Fibroblast of skin of left quadriceps (primary cell): Measurements from ENCODE around the gene STARD3NL.
"Not testable (repeated sequence)": the region's sequence is repeated elsewhere in the genome, so short reads cannot be mapped to it uniquely, and the experiment has no call there.

Experiments used
- DNase-seq, 2 experiments: peaks; one replicate each; pipeline ENCODE4 v3.0.0-alpha.2; 2013; ENCODE audit warnings: low read depth in 2 of 2

Gene STARD3NL, protein sequence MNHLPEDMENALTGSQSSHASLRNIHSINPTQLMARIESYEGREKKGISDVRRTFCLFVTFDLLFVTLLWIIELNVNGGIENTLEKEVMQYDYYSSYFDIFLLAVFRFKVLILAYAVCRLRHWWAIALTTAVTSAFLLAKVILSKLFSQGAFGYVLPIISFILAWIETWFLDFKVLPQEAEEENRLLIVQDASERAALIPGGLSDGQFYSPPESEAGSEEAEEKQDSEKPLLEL

DNA sequence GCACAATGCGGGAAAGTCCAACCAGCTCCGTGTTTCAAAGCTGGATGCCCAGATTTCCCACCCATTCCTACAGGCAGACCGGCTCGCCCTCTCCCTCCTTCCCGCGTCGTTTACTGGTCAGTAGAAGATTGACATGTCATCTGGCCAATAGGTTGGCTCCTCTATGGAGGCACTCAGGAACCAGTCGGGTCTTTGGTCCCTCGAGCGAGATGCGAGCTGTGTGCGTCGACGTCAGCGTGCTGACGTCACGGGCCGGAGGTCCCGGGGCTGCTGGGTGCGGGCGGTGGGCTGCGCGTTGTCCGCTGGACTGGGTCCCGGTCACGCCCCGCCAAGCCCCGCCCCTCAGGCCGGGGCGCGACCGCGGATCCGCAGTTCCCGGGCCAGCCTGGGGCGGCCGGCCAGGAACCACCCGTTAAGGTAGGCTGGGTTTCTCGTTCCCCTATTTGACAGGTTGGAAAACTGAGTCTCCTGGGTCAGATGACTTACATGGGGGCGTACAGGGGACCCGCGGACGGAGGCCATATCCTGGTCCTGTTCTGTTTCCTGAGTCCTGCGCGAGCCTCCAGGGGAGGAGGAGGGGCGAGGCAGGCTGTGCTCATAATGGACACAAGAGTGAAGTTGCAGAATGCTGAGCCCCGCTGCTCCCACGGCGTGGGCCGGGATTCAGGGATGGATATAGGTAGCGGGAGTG is at the start of gene STARD3NL:
Gene STARD3NL, plus strand, starts transcription at position 242 of the 691 bp plus-strand sequence. CDS start 29,260 bp downstream, outside the sequence.
- DNase-seq: peak; percentile 100

DNA sequence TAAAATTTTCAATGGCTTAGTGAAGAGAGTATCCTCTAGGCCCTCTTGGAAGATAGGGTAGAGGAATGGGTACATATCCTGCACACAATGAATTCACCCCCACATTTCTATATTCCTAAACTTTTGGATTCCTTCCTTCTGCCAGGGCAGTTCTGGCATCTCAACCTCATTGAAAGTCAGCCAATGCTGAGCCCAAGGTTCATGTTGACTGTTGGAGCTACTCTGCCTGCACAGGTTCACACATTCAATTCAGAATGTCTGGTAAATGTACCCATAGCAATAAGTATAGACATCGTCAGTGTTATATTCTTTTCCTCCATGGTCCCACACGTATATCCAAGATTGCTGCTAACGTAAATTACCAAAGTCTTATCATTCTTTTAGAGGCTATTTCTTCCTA is 48.9 kb upstream of the STARD3NL start:
- no peak for DNase-seq

DNA sequence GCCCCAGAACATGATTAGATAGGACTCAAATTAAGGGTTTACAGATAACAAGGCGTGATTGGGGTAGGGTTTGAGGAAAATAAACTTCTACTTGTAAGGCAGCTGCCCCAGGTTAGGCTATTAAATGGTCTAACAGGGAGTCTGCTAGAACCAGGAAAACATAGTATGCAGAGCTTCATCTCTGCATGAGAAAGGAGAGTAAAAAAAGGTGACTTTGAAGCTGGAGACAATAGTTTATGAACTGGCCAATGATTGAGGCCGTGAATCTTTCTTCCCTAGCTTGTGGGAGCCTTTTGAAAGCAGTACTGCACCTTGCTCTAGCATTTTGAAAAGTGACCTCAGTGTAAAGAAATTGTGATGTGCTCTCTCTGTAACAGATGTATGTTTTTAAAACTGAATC is 48.5 kb upstream of the STARD3NL start:
- DNase-seq: no peak

DNA sequence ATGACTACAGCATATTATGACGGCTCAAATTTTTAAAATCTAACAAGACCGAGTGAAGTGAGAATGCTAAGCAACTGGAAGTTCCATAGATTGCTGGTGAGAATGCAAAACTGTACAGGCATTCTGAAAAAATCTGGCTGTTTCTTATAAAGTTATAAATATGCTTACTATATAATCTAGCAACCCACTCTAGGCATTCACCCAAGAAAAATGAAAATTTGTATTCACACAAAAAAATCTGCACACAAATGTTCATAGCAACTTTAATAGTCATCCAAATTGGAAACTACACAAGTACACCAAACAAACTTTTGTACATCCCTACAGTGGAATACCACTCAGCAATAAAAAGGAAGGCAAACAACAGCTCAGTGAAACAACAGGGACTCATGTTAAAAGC is 39.9 kb upstream of the STARD3NL start:
- no peak for DNase-seq

DNA sequence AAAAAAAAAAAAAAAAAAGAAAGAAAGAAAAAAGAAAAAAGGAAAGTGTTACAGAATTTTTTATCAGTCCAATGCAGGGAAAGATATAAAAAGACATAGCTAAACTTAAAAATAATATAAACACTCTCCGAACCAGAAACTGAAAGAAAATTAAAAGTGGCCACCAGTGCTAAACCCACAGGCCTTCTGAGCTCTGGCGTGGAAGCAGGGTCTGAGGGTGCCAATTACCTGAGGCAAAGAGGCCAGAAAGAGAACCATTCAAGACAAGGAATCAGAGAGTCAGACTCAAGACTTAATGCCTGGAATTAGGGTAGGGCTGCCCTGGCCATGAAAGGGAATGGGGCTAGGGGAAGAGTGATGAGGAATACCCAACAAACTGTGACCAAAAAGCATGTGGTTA is 36.9 kb upstream of the STARD3NL start:
- DNase-seq: no peak

DNA sequence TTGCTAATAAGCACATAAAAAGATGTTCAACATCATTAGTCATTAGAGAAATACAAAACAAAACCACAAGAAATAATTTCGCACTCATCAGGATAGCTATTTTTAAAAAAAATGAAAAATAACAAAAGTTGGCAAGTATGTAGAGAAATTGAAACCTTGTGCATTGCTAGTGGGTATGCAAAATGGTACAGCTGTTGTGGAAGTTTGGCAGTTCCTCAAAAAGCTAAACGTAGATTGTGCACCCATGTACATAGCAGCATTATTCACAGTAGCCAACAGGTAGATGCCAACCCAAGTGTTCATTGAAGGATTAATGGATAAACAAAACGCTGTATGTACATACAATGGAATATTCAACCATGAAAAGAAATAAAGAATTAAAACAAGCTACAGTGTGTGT is 35.3 kb upstream of the STARD3NL start:
- no peak for DNase-seq

DNA sequence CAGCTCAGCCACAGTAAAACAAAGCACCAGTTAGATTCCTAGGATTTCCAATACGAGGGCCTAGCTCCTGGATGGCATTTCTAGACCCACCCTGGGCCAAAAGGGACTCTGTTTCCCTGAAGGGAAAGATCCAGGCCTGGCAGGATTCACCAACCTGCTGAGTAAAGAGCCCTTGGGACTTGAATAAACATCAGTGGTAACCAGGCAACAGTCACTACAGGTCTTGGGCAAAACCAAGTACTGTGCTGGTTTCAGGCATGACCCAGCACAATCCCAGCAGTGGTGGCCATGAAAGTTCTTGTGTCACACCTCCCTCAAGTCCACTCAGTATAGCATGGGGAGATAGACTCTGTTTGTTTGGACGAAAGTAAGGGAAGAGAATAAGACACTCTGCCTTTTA is 31.0 kb upstream of the STARD3NL start:
- no peak for DNase-seq

DNA sequence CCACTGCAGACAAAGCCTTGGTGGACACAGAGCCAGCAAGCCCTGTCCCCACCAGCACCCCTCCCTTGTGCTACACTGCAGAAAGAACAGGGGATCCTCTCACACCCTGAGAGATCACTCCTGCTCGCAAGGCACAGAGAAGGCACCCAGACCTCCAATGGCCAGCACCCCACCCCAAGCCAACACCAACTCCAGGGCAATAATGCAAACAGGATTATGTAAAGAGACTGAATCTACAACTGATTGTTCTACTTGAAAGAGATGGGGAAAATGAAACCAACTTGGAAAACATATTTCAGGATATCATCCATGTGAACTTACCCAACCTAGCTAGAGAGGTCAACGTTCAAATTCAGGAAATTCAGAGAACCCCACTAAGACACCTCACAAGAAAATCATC is 26.5 kb upstream of the STARD3NL start:
- no peak for DNase-seq

DNA sequence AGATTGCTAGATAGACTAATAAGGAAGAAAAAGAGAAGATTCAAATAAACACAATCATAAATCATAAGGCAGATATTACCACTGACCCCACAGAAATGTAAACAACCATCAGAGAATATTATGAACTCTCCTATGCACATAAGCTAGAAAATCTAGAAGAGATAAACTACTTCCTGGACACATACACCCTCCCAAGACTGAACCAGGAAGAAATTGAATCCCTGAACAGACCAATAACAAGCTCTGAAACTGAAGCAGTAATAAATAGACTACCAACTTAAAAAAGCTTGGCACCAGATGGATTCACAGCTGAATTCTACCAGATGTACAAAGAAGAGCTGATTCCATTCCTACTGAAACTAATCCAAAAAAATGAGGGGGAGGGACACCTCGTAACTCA is 24.5 kb upstream of the STARD3NL start:
- no peak for DNase-seq

DNA sequence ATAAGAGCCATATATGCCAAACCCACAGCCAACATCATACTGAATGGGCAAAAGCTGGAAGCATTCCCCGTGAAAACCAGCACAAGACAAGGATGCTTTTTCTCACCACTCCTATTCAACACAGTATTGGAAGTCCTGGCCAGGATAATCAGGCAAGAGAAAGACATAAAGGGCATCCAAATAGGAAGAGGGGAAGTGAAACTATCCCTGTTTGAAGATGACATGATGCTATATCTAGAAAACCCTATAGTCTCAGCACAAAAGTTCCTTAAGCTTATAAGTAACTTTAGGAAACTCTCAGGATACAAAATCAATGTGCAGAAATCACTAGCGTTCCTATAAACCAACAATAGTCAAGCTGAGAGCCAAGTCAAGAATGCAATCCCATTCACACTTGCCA is 23.8 kb upstream of the STARD3NL start:
- no peak for DNase-seq

DNA sequence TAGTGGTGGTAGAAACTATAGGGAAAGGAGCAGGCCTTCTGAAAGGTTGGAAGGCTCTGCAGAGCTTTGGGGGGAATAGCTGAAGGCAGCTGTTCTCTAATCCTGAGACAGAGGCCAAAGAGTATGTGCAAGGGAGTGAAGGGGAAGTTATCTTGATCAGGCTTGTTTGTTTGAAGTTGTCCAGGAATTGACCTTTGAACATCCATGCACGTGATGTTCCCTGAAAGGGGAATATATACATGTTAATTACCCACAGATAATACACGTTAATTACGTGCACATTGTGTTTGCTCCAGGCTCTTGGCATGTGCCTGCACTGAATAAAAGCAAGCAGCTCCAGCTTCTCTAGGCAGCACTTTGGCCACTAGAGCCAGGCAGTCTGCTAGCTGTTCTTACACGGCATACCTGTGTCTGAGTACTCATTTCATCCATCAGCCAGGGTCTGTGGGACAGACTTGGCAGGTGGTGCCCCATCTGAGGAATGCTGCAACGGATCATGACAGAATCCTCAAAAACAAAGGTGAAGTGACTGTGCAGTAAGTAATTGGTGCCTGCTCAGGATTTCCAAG is 18.0 kb upstream of the STARD3NL start:
- DNase-seq: no peak

DNA sequence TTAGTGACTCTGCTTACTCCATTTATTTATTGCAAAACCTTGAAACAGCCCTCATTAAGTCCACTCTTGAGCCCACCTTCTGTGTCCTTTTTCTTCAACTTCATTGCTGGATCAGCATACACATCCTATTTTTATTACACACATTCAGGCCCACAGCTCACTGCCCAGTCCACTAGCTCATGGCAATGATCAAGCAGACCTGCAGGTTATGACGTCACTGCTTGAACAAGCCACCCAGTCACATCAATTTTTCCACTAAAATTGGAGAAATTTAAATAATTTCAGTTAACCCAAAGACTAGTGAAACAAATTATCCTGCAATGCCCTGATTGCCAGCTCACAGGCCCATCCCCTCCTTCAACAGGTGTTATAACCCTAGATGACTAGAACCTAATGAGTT is 16.0 kb upstream of the STARD3NL start:
- DNase-seq: no peak

DNA sequence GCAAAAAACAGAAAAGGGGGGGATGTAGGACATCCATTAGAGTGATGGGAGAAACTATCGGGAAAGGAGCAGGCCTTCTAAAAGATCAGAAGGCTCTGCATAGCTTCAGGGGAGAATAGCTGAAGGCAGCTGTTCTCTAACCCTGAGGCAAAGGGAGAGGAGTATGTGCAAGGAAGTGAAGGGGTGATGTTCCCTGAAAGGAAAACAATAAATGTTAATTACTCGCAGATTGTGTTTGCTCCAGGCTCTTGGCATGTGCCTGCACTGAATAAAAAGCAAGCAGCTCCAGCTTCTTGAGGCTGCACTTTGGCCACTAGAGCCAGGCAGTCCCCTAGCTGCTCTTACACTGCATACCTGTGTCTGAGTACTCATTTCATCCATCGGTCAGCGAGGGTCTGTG is 14.4 kb upstream of the STARD3NL start:
- DNase-seq: no peak

DNA sequence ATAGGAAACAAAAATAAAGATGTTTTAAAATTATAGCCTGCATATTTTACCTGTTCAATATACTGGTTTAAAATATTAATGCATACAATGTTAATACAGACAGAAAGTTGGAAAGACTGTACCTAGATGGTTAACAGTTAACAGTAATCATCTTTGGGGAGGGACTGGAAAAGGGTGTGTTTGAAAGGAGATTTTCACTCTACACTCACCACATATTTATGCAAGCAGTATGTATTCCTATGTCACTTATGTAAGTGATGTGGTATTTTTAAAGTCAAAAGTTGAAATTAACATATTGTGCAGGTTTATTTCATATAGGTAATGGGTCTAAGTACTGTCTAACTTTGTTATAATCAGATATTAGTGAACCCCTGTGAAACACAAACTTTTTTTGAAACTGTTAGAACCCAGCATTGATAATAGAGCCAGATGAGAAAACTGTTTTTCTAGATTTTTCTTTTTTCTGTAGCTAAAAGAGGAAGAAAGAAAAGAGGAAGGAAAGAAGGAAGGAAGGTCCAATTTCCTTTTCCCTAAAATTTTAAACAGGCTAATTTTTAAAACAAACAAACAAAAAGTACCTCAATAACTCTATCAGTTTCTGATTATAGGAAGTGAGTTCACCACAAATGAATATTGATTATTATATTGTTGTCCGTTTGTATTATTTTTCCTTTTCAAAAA is 9.0 kb upstream of the STARD3NL start:
- no peak for DNase-seq

DNA sequence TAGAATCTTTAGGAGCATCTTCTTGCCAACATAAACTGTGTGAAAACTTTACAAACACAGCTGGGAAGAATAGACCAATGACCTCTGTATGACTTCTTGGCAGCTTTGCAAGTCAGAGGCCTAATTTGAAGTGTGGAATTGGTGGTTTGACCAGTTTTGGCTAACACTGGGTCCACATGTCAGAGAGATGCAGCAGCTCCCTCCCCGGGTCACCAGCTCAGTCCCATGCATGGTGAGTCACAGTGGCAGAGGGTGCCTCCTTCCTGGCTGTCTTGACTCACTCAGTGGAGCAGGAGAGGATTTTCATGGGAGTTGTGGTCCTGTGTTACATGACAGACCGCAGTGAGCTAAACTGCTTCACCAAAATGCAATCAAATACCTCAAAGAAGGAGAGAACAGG is 8.2 kb upstream of the STARD3NL start:
- peak; percentile 16 to 17 for DNase-seq

DNA sequence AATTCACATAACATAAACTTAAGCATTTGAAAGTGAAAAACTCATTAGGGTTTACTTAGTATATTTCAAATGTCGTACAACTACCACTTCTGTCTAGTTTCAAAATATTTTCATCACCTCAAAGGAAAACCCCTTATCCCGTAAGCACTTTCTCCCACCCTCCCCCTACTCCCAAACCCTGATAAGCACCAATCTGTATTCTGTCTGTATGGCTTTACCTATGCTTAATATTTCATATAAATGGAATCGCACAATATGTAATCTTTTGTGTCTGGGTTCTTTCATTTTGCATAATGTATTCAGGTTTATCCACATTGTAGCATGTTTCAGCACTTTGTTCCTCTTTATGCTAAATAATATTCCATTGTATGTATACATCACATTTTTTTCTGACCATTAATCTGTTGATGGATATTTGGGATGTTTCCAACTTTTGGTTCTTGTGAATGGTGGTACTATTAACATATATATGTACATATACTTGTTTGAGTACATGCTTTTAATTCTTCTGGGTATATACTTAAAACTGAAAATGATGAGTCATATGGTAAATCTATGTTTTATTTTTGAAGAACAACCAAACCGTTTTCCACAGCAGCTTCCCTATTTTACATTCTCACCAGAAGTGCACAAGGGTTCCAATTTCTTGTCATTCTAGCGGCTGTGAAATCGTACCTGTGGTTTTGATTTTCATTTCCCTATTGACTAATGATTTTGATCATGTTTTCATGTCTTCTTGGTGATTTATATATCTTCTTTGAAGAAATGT is 6.2 kb upstream of the STARD3NL start:
- DNase-seq: no peak

DNA sequence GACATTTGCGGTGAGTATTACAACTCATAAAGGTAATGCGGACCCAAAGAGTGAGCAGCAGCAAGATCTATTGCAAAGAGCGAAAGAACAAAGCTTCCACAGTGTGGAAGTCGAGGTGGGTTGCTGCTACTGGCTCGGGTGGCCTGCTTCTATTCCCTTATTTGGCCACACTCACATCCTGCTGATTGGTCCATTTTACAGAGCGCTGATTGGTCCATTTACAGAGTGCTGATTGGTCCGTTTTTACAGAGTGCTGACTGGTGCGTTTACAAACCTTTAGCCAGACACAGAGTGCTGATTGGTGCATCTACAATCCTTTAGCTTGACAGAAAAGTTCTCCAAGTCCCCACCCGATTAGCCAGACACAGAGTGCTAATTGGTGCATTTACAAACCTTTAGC is 2.5 kb upstream of the STARD3NL start:
- not testable (repeated sequence) for DNase-seq

DNA sequence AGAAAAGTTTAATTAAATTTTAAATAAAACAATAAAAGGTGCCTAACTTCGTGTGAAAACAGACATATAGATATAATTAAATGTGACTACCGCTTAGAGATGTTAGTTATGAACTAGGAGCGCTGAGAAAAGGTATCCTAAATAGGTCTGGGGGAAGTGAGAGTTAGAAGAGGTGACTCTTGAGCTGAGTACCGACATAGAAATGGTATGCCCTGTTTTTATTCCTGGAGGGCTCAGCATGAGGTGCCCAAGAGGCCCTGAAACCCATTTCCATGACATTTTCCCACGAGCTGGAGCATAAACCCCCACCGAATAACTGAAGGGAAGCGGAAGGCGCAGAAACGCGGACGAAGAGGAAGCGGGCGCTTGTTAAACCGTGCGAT is 433 bp upstream of the STARD3NL start:
- no peak for DNase-seq

DNA sequence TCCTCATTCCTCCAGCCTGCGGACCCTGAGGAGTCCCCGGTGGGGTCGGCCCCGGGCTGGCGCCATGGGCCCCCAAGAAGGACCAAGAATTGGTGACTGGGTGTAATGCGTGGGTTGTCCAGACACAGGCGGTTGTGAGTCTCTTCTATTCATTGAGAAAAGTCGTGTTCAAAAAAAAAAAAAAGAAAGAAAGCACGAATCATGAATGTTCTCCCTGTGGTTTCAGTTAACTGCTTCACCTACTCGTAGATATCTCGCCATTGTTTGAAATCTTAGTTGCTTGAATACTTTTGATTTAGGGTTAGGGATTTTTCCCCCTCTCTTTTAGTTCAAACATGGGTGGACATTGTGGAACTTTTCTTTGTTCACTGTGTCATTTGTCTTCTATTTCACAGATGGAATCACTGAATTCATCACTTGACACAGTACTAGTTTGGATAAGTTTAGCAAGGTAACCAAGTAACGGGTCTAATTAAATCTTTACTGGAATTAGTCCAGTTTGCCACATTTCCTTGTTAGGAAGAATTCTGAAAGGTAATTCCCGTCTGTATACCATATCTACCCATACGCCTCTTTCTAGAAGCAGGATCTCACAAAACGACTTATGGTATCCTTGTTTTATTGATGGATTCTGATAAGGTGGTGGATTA is 775 bp downstream of the STARD3NL start:
- DNase-seq: peak in 1 of 2 experiments; percentile 14

DNA sequence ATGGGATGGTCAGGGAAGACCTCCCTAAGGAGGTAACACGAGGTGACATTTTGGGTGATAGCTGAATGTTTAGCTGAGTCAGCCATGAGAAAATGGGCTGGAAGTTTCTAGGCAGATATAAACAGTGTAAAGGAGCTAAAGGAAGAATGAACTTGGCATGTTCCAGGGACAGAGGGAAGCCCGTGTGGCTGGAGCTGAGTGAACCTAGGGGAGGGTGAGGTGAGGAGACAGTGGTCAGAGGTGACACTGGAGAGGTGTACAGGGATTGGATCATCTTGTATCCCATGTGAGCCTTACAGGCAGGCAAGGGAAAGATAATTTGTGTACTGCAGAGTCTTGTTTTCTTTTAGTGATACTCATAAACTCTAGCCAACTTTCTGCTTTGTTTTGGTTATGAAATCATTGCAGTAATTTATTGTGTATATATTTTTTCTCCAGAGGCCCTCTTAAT is 1.8 kb downstream of the STARD3NL start:
- no peak for DNase-seq

DNA sequence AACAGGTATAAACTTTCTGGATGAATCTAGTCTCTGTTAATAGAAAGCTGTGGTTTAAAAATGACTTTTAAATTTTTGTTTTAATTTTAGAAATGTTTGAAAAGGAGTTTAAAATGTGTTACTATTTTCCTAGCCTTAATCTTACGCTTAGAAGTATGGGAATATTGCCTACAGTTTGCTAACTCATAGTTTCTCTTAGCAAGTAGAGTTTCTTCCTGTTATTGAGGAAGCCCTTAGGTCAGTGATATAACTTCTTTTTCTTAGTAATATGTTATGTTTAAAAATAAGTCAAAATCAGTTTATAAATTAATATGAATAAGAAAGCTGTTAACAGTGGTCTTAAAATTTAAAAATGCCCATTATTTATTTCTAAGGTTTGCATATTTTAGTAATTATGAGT is 3.1 kb downstream of the STARD3NL start:
- no peak for DNase-seq
